ENCODE measurements around the gene PPP6R2.

The PPP6R2 gene

GRCh38 chr22:50471197-50471847 is 128.2 kb downstream of the PPP6R2 start:
- peaks cover 5% of the 10 kb centered on the region for H3K27me3 ChIP-seq (ENCODE audit: insufficient read depth, insufficient read length)
- peak overlapping the region; percentile 32 for H3K9ac ChIP-seq (ENCODE audit: insufficient read length, low read depth)
- no peak overlapping the region for H3K4me3 ChIP-seq (ENCODE audit: insufficient read length, low read depth)
- H3K36me3 ChIP-seq (ENCODE audit: insufficient read depth, insufficient read length, low read length) = peaks cover 36% of the 10 kb centered on the region
- H3K9me3 ChIP-seq (ENCODE audit: insufficient read depth, low read length) = no peaks in the 10 kb centered on the region
- H3K4me1 ChIP-seq (ENCODE audit: insufficient read depth, insufficient read length) = peaks cover 13% of the 10 kb centered on the region
- no peak for DNase-seq (ENCODE audit: low read depth, low spot score)
- TF ChIP-seq YY1 (IDR thresholded peaks at IDR 0.05; ENCODE audit: insufficient read depth, insufficient read length) = no peak
- no peak for TF ChIP-seq ZNF274 (IDR thresholded peaks at IDR 0.05; ENCODE audit: low read depth, low read length)
- no peak for TF ChIP-seq SUZ12 (IDR thresholded peaks at IDR 0.05; ENCODE audit: extremely low read depth, insufficient read depth, insufficient read length)

DNA sequence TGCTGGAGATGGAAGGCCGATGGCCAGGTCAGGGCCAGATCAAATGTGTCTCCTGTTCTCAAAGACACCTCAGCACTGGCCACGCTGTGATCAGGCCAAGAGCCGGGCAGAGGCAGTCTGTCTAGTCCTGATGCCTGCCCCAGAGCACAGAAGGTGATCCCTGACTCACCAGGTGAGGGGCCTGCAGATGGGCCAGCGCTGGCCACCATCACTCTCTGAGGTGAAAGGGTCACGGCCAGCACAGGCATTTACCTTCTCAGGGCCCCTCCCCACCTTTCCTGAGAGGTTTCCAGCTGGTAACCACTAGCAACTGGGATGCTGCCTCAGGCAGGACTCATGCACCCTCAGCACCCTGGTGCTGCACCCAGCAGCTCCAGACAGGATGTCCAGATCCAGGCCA is 128.8 kb downstream of the PPP6R2 start:
- H3K4me1 ChIP-seq (ENCODE audit: insufficient read depth, insufficient read length) = peaks cover 15% of the 10 kb centered on the region
- no peak overlapping the region for H3K9ac ChIP-seq (ENCODE audit: insufficient read length, low read depth)
- H3K4me3 ChIP-seq (ENCODE audit: insufficient read length, low read depth) = no peak overlapping the region
- TF ChIP-seq ZNF274 (IDR thresholded peaks at IDR 0.05; ENCODE audit: low read depth, low read length) (no peak), SUZ12 (IDR thresholded peaks at IDR 0.05; ENCODE audit: extremely low read depth, insufficient read depth, insufficient read length) (no peak), YY1 (IDR thresholded peaks at IDR 0.05; ENCODE audit: insufficient read depth, insufficient read length) (no peak)
- H3K27me3 ChIP-seq (ENCODE audit: insufficient read depth, insufficient read length) = peaks cover 5% of the 10 kb centered on the region
- peaks cover 29% of the 10 kb centered on the region for H3K36me3 ChIP-seq (ENCODE audit: insufficient read depth, insufficient read length, low read length)
- H3K9me3 ChIP-seq (ENCODE audit: insufficient read depth, low read length) = no peaks in the 10 kb centered on the region
- no peak for DNase-seq (ENCODE audit: low read depth, low spot score)

GRCh38 chr22:50473088-50473487 is 130.0 kb downstream of the PPP6R2 start:
- no peak for TF ChIP-seq SUZ12 (IDR thresholded peaks at IDR 0.05; ENCODE audit: extremely low read depth, insufficient read depth, insufficient read length)
- no peak for TF ChIP-seq YY1 (IDR thresholded peaks at IDR 0.05; ENCODE audit: insufficient read depth, insufficient read length)
- TF ChIP-seq ZNF274 (IDR thresholded peaks at IDR 0.05; ENCODE audit: low read depth, low read length) = no peak
- Histone ChIP-seq H3K9ac (ENCODE audit: insufficient read length, low read depth) (no peak overlapping the region), H3K27me3 (ENCODE audit: insufficient read depth, insufficient read length) (peaks cover 5% of the 10 kb centered on the region), H3K4me1 (ENCODE audit: insufficient read depth, insufficient read length) (peaks cover 18% of the 10 kb centered on the region), H3K4me3 (ENCODE audit: insufficient read length, low read depth) (no peak overlapping the region), H3K9me3 (ENCODE audit: insufficient read depth, low read length) (no peaks in the 10 kb centered on the region), H3K36me3 (ENCODE audit: insufficient read depth, insufficient read length, low read length) (peaks cover 19% of the 10 kb centered on the region)
- DNase-seq (ENCODE audit: low read depth, low spot score) = no peak

- Histone ChIP-seq H3K27me3 (ENCODE audit: insufficient read depth, insufficient read length) (peaks cover 5% of the 10 kb centered on the region), H3K9ac (ENCODE audit: insufficient read length, low read depth) (peak overlapping the region; percentile 79), H3K9me3 (ENCODE audit: insufficient read depth, low read length) (no peaks in the 10 kb centered on the region), H3K4me1 (ENCODE audit: insufficient read depth, insufficient read length) (peaks cover 20% of the 10 kb centered on the region), H3K36me3 (ENCODE audit: insufficient read depth, insufficient read length, low read length) (peaks cover 13% of the 10 kb centered on the region), H3K4me3 (ENCODE audit: insufficient read length, low read depth) (peak overlapping the region; percentile 59)
- no peak for TF ChIP-seq YY1 (IDR thresholded peaks at IDR 0.05; ENCODE audit: insufficient read depth, insufficient read length)
- no peak for TF ChIP-seq ZNF274 (IDR thresholded peaks at IDR 0.05; ENCODE audit: low read depth, low read length)
- no peak for DNase-seq (ENCODE audit: low read depth, low spot score)
These were observed 130.9 kb downstream of the PPP6R2 start for GRCh38 chr22:50473855-50474671.

- peak; percentile 60 for DNase-seq (ENCODE audit: low read depth, low spot score)
- H3K36me3 ChIP-seq (ENCODE audit: insufficient read depth, insufficient read length, low read length) = peaks cover 13% of the 10 kb centered on the region
- TF ChIP-seq YY1 (IDR thresholded peaks at IDR 0.05; ENCODE audit: insufficient read depth, insufficient read length) (no peak), SUZ12 (IDR thresholded peaks at IDR 0.05; ENCODE audit: extremely low read depth, insufficient read depth, insufficient read length) (no peak), ZNF274 (IDR thresholded peaks at IDR 0.05; ENCODE audit: low read depth, low read length) (no peak)
These were observed 131.9 kb downstream of the PPP6R2 start, which contains the start of gene SBF1 for GRCh38 chr22:50474710-50475651. SBF1 (minus strand) TSS chr22:50475035; CDS start chr22:50474840, 195 bp downstream.

GRCh38 chr22:50475652-50476002 is 132.5 kb downstream of the PPP6R2 start:
- Histone ChIP-seq H3K9ac (ENCODE audit: insufficient read length, low read depth) (peak overlapping the region; percentile 81), H3K36me3 (ENCODE audit: insufficient read depth, insufficient read length, low read length) (peaks cover 13% of the 10 kb centered on the region), H3K9me3 (ENCODE audit: insufficient read depth, low read length) (no peaks in the 10 kb centered on the region), H3K27me3 (ENCODE audit: insufficient read depth, insufficient read length) (peaks cover 15% of the 10 kb centered on the region), H3K4me1 (ENCODE audit: insufficient read depth, insufficient read length) (peaks cover 19% of the 10 kb centered on the region), H3K4me3 (ENCODE audit: insufficient read length, low read depth) (peak overlapping the region; percentile 27)
- no peak for TF ChIP-seq YY1 (IDR thresholded peaks at IDR 0.05; ENCODE audit: insufficient read depth, insufficient read length)
- TF ChIP-seq ZNF274 (IDR thresholded peaks at IDR 0.05; ENCODE audit: low read depth, low read length) = no peak
- TF ChIP-seq SUZ12 (IDR thresholded peaks at IDR 0.05; ENCODE audit: extremely low read depth, insufficient read depth, insufficient read length) = no peak
- DNase-seq (ENCODE audit: low read depth, low spot score) = no peak

More at GRCh38 chr22:50474710-50475651, 131.9 kb downstream of the PPP6R2 start, which contains the start of gene SBF1:
- Histone ChIP-seq H3K9ac (ENCODE audit: insufficient read length, low read depth) (peak within 1 kb of the TSS; percentile 83), H3K4me3 (ENCODE audit: insufficient read length, low read depth) (peak within 1 kb of the TSS; percentile 59), H3K9me3 (ENCODE audit: insufficient read depth, low read length) (no peaks in the 10 kb centered on the region), H3K4me1 (ENCODE audit: insufficient read depth, insufficient read length) (peaks cover 20% of the 10 kb centered on the region), H3K27me3 (ENCODE audit: insufficient read depth, insufficient read length) (peaks cover 9% of the 10 kb centered on the region)

Data from NT2/D1 (cell line).